Measurements from ENCODE around the gene RIMS4. TPM values are rescaled to one million over a fixed set of nuclear protein-coding genes. Genes with fewer than 3 reads are reported as not detected.

The RIMS4 gene
- total and polyA plus RNA-seq, 10 of the 15 experiments (the other 5 are each of a cell fraction or from before 2014, with no cell fraction given), result under 0.01 to 0.07 (median 0.05) TPM; not detected in 5

GRCh38 chr20:44705364-44706094 lies 104.8 kb downstream of the RIMS4 start:
- SMC1A ChIA-PET (ENCODE audit: uncharacterized antibody, unreplicated experiment), result interaction anchor here (1.4 kb wide), 1 partner anchor 22 kb away, joined by 4 read pairs; no protein-coding TSS in a partner anchor
- no peaks in the 10 kb centered on the region; a peak in 2 of 4 replicates for H3K27me3 ChIP-seq (replicated peaks in 1 of 2; ENCODE audit: control insufficient read depth in 2 of 2, insufficient read depth in 2 of 2, low read length in 1 of 2)
- H3K9me3 ChIP-seq (replicated peaks; ENCODE audit: control insufficient read depth, insufficient read depth, low read length), result no peaks in the 10 kb centered on the region
- no peak overlapping the region for H3K4me2 ChIP-seq (ENCODE audit: control insufficient read depth, insufficient read depth)
- no peak overlapping the region for H2AFZ ChIP-seq (ENCODE audit: control insufficient read depth, low read depth, low read length)
- in situ Hi-C loops (cut with MboI), result no loop called here
- TF ChIP-seq KLF5 (IDR thresholded peaks at IDR 0.05; ENCODE audit: partially characterized antibody) (no peak), NFXL1 (IDR thresholded peaks at IDR 0.05; ENCODE audit: borderline replicate concordance) (no peak), NFIC (IDR thresholded peaks at IDR 0.05; ENCODE audit: low read depth, low read length) (no peak), SMAD5 (IDR thresholded peaks at IDR 0.05; ENCODE audit: low read depth) (no peak), MXI1 (IDR thresholded peaks at IDR 0.05; ENCODE audit: low read depth, low read length) (no peak), USF2 (IDR thresholded peaks at IDR 0.05; ENCODE audit: borderline replicate concordance, low read depth, low read length) (no peak), RB1 (IDR thresholded peaks at IDR 0.05; ENCODE audit: borderline replicate concordance) (no peak), FOS (IDR thresholded peaks at IDR 0.05; ENCODE audit: borderline replicate concordance, extremely low read depth, insufficient read length) (no peak), ZNF274 (IDR thresholded peaks at IDR 0.05; ENCODE audit: insufficient read depth, insufficient read length) (no peak), PBX3 (IDR thresholded peaks at IDR 0.05; ENCODE audit: insufficient replicate concordance, low read depth, low read length) (no peak), GATAD2B (conservative IDR thresholded peaks at IDR 0.05; ENCODE audit: low read depth) (no peak), RFX5 (IDR thresholded peaks at IDR 0.05; ENCODE audit: low read depth, low read length) (no peak), CHD4 (IDR thresholded peaks at IDR 0.05) (no peak), ZSCAN29 (IDR thresholded peaks at IDR 0.05) (no peak), ZNF217 (IDR thresholded peaks at IDR 0.05) (no peak), ETV6 (conservative IDR thresholded peaks at IDR 0.05 in 1 of 2, IDR thresholded peaks at IDR 0.05 in 1 of 2; ENCODE audit: borderline replicate concordance in 1 of 2, low read depth in 1 of 2) (no peak), SKIL (IDR thresholded peaks at IDR 0.05; ENCODE audit: low read depth, poor library complexity, severe bottlenecking) (no peak)
- TF ChIP-seq, protein P1, sequence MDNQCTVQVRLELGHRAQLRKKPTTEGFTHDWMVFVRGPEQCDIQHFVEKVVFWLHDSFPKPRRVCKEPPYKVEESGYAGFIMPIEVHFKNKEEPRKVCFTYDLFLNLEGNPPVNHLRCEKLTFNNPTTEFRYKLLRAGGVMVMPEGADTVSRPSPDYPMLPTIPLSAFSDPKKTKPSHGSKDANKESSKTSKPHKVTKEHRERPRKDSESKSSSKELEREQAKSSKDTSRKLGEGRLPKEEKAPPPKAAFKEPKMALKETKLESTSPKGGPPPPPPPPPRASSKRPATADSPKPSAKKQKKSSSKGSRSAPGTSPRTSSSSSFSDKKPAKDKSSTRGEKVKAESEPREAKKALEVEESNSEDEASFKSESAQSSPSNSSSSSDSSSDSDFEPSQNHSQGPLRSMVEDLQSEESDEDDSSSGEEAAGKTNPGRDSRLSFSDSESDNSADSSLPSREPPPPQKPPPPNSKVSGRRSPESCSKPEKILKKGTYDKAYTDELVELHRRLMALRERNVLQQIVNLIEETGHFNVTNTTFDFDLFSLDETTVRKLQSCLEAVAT (IDR thresholded peaks at IDR 0.05), result no peak
- CTCF ChIA-PET, result interaction anchor here (0.7 kb wide), 1 partner anchor 96 kb away, joined by 3 read pairs; no protein-coding TSS in a partner anchor
- no peak overlapping the region for H3K4me3 ChIP-seq
- H3K36me3 ChIP-seq (ENCODE audit: control insufficient read depth in 2 of 2, insufficient read depth in 2 of 2, low read length in 1 of 2), result no peaks in the 10 kb centered on the region
- no peaks in the 10 kb centered on the region for H4K20me1 ChIP-seq (ENCODE audit: control insufficient read depth, insufficient read depth)
- ATAC-seq, result no peak
- H3K4me1 ChIP-seq (ENCODE audit: control insufficient read depth, insufficient read depth, low read length), result peaks cover 4% of the 10 kb centered on the region
- RAD21 ChIA-PET (ENCODE audit: unreplicated experiment), result interaction anchor here (1.0 kb wide), 1 partner anchor 20 kb away, joined by 5 read pairs; no protein-coding TSS in a partner anchor
- WGBS (ENCODE audit: insufficient coverage, insufficient replicate concordance, low lambda C conversion rate, missing lambda C conversion rate), result 36% methylated on average over 4 of the region's 4 CpGs
- POLR2A ChIA-PET, result no interaction called here
- BruUV-seq (replicated peaks), result no TSS peak
- intact Hi-C loops (cut with micrococcal nuclease; ENCODE audit: unreplicated experiment), result no loop called here
- no peaks in the 10 kb centered on the region for H3K79me2 ChIP-seq (ENCODE audit: control insufficient read depth, insufficient read depth, low read length)
- H3K27ac ChIP-seq (ENCODE audit: control insufficient read depth, insufficient read depth), result no peak overlapping the region
- no peak for FAIRE-seq
- no peak overlapping the region for H3K9ac ChIP-seq (ENCODE audit: control insufficient read depth, insufficient read depth, low read length)
- no peak for DNase-seq (ENCODE audit: low read depth, low spot score)
